CD4-positive, alpha-beta T cell treated with Interleukin-15 for 4 hours (primary cell): ENCODE data around the gene IRAK1.

Source experiments
- DNase-seq: peaks from one replicate; pipeline ENCODE4 v3.0.0-alpha.2; 2020; ENCODE audit warnings: low spot score

IRAK1 gene

GRCh38 chrX:153971124-153971449 is 48.6 kb downstream of the IRAK1 start:
- DNase-seq: peak; percentile 87

- no peak for DNase-seq
Observed at GRCh38 chrX:153970357-153971123, 49.2 kb downstream of the IRAK1 start.

- no peak for DNase-seq
Observed at GRCh38 chrX:153969904-153970356, 49.8 kb downstream of the IRAK1 start.

GRCh38 chrX:153969125-153969903 is 50.4 kb downstream of the IRAK1 start:
- no peak for DNase-seq

GRCh38 chrX:153968754-153969124 is 51.0 kb downstream of the IRAK1 start:
- no peak for DNase-seq

- no peak for DNase-seq
Observed at GRCh38 chrX:153968255-153968654, 51.4 kb downstream of the IRAK1 start.

- DNase-seq: no peak
Observed at GRCh38 chrX:153967536-153968224, 52.0 kb downstream of the IRAK1 start.

GRCh38 chrX:153966841-153967535 is 52.7 kb downstream of the IRAK1 start:
- DNase-seq: no peak

- no peak for DNase-seq
Observed at GRCh38 chrX:153966283-153966688, 53.4 kb downstream of the IRAK1 start.

- DNase-seq: no peak
Observed at GRCh38 chrX:153965406-153965805, 54.3 kb downstream of the IRAK1 start.

GRCh38 chrX:153964105-153964504 is 55.6 kb downstream of the IRAK1 start:
- DNase-seq: no peak

GRCh38 chrX:153963546-153963945 is 56.2 kb downstream of the IRAK1 start:
- DNase-seq: no peak

GRCh38 chrX:153961292-153961691 is 58.4 kb downstream of the IRAK1 start:
- DNase-seq: no peak

GRCh38 chrX:153960786-153961185 is 58.9 kb downstream of the IRAK1 start:
- no peak for DNase-seq
